Endothelial cell (in vitro differentiated cells): ENCODE measurements around the gene RET. TPM values are rescaled to one million over a fixed set of nuclear protein-coding genes. Genes with fewer than 3 reads are reported as not detected.
A peak's percentile ranks its signal among the peaks of the same experiment; 100 is the strongest.

Experiments used
- DNase-seq: peaks from one replicate; pipeline ENCODE4 v3.0.0; 2021; ENCODE audit warnings: low spot score
- H3K27ac Mint-ChIP-seq: one replicate; pipeline ENCODE4 v1.8.0; 2021; ENCODE audit warnings: mixed read lengths, inconsistent platforms; ENCODE audit not compliant: unreplicated experiment
- H3K27me3 Mint-ChIP-seq: one replicate; pipeline ENCODE4 v1.8.0; 2021; ENCODE audit warnings: mild to moderate bottlenecking, moderate library complexity, mixed read lengths, inconsistent platforms; ENCODE audit not compliant: unreplicated experiment
- H3K36me3 Mint-ChIP-seq: one replicate; pipeline ENCODE4 v1.8.0; 2021; ENCODE audit warnings: mild to moderate bottlenecking, low read depth, mixed read lengths, inconsistent platforms; ENCODE audit not compliant: unreplicated experiment
- H3K4me1 Mint-ChIP-seq: one replicate; pipeline ENCODE4 v1.8.0; 2021; ENCODE audit warnings: mild to moderate bottlenecking, mixed read lengths, inconsistent platforms; ENCODE audit not compliant: unreplicated experiment
- H3K4me3 Mint-ChIP-seq: one replicate; pipeline ENCODE4 v1.8.0; 2021; ENCODE audit warnings: mild to moderate bottlenecking, mixed read lengths, inconsistent platforms; ENCODE audit not compliant: unreplicated experiment
- H3K9me3 Mint-ChIP-seq: one replicate; pipeline ENCODE4 v1.8.0; 2021; ENCODE audit warnings: mixed read lengths, inconsistent platforms; ENCODE audit not compliant: unreplicated experiment
- total RNA-seq: library from RNA; stranded (reverse); fragmentation: NEBNext Ultra II Directional; extraction: Animal tissue kit (Norgen Biotek cat#: 25700); gene quantifications from one replicate; pipeline ENCODE4 v1.2.1, GENCODE V29; 2021; ENCODE audit not compliant: unreplicated experiment
- TF ChIP-seq, protein P1 (sequence below): fragments of 200-600 bp; sonication (generic); IDR thresholded peaks from one replicate; pipeline ENCODE4 v1.5.0; 2021; ENCODE audit warnings: antibody characterized with exemption; ENCODE audit not compliant: unreplicated experiment

The RET gene
- total RNA-seq, 1 donor from 2014 or later, result 0.28 TPM

DNA sequence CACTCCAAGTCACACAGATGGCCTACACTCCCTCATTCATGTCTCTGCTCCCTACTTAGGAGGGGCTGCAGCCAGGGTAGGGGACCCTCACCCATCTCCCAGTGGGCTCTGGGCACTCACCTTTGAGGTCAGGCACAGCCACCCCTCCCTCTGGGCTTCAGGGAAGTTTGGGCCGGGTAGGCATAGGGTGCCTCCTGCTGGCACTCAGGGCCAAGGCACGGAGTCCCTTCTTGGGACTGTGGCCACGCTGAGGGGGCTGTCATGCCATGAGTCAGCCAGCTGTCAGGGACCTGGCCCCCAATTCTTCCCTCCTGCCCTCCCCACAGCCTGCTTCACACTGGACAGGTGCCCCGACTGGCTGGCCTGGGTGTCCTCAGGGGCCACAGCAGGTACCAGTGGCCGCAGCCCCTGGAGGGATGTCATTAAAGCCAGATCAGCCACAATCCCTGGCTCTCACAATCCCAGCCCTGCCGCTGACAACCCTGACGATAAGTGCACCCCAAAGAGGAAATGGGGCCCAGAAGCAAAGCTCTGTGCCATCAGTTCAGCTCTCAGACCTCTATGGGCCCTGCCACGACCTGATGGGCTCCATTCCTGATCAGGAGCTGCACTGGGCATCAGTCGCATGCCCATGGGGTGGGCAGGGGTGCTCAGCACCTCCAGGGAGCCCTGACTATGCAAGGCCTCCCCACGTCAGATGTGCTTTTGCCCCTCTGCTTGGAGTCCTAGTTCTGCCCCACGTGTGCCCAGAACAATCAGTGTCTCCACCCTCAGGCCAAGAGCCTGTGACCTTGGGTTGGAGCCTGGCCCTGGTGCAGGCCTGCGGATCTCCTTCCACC, 34.1 kb upstream of the RET start:
- Mint-ChIP-seq H3K9me3 (no peaks in the 10 kb centered on the region), H3K4me3 (no peak overlapping the region), H3K36me3 (no peaks in the 10 kb centered on the region), H3K27ac (no peak overlapping the region), H3K27me3 (peaks cover 3% of the 10 kb centered on the region), H3K4me1 (peaks cover 7% of the 10 kb centered on the region)
- TF ChIP-seq, protein P1, sequence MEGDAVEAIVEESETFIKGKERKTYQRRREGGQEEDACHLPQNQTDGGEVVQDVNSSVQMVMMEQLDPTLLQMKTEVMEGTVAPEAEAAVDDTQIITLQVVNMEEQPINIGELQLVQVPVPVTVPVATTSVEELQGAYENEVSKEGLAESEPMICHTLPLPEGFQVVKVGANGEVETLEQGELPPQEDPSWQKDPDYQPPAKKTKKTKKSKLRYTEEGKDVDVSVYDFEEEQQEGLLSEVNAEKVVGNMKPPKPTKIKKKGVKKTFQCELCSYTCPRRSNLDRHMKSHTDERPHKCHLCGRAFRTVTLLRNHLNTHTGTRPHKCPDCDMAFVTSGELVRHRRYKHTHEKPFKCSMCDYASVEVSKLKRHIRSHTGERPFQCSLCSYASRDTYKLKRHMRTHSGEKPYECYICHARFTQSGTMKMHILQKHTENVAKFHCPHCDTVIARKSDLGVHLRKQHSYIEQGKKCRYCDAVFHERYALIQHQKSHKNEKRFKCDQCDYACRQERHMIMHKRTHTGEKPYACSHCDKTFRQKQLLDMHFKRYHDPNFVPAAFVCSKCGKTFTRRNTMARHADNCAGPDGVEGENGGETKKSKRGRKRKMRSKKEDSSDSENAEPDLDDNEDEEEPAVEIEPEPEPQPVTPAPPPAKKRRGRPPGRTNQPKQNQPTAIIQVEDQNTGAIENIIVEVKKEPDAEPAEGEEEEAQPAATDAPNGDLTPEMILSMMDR, result no peak
- peak; percentile 1 for DNase-seq

DNA sequence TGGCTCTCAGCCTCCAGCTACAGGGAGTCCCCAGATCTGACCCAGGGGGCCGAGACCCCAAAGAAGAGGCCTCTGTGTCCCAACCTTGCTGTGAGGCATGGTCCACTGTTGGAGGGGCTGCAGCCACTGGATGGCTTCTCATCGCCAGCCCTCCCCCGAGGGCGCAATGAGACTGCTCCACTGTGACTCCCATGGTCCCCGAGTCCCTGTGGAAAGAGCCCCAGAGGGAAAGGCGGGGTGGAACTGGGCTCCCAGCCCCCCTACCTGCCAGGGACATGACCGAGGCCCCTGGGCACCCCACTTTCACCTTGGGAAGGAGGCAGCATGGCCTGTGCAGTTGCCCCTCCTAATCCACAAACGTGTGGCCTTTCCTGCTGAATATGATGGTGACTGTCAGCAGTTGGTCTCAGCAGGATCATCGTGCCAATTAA, 33.5 kb upstream of the RET start:
- no peaks in the 10 kb centered on the region for H3K36me3 Mint-ChIP-seq
- H3K27me3 Mint-ChIP-seq, result peaks cover 1% of the 10 kb centered on the region
- TF ChIP-seq, protein P1, result no peak
- no peaks in the 10 kb centered on the region for H3K9me3 Mint-ChIP-seq
- H3K4me3 Mint-ChIP-seq, result no peak overlapping the region
- no peak for DNase-seq
- no peak overlapping the region for H3K27ac Mint-ChIP-seq
- H3K4me1 Mint-ChIP-seq, result peaks cover 7% of the 10 kb centered on the region

DNA sequence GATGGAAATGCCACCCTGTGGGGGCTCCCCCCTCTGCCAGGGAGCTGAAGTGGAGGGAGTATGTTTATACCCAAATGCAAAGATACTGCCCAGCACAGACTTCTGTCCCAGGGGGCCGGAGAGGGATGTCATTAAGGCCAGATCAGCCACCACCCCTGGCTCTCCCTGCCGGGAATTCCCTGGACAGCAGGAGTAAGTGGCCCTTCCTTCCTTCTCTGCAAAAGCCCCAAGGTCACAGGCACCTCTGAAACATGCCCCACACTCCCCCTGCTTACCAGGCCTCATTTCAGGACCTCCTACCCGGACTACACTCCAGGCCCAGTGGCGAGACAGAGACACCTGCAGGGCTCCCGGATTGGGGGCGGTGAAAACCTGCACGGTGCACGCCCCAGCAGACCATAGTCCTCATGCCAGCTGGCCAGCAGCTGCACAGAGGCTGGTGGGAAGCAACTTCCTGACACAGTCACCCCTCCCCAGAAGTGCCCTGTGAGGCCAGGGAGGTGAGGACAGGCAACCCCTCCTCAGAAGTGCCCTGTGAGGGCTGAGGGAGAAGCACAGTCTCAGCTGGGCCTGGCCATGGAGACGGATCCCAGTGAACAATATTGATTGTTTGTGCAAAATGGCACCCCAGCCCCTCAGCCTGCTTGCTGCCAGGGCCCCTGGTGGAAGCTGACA, 33.0 kb upstream of the RET start:
- Mint-ChIP-seq H3K36me3 (no peaks in the 10 kb centered on the region), H3K4me1 (peaks cover 7% of the 10 kb centered on the region), H3K9me3 (no peaks in the 10 kb centered on the region), H3K4me3 (no peak overlapping the region), H3K27ac (no peak overlapping the region), H3K27me3 (peaks cover 1% of the 10 kb centered on the region)
- DNase-seq, result no peak
- TF ChIP-seq, protein P1, result no peak

DNA sequence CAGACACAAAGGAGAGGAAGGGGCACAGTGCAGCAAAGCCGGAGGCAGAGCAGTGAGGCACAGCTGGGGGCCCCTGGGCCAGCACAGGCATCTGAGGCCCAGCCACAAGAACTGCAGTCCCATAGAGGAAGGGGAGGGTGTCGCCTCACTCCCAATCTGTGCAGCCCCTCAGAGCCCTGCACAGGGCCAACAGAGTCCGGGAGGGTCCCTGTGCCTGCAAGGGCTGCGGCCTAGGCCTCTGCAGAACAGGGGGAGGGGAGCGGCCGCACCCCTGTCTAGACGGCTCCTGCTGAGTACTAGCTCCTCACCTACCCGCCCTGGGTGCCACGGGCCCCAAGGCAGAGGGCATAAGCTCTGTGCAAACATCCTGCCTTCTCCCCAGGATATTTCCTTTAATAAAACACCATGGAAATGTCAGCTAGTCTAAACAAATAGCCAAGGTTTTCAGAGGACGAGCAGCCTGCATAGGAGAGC, 32.4 kb upstream of the RET start:
- DNase-seq, result no peak
- Mint-ChIP-seq H3K36me3 (no peaks in the 10 kb centered on the region), H3K4me1 (peaks cover 7% of the 10 kb centered on the region), H3K27ac (no peak overlapping the region), H3K9me3 (no peaks in the 10 kb centered on the region), H3K4me3 (no peak overlapping the region), H3K27me3 (peaks cover 2% of the 10 kb centered on the region)
- TF ChIP-seq, protein P1, result no peak
